H1 (cell line): ENCODE measurements around the gene PDCD10. TPM values are rescaled to one million over a fixed set of nuclear protein-coding genes. Genes with fewer than 3 reads are reported as not detected.

Experiments used
- CTCF ChIA-PET: fragments of 300-600 bp; sonication (Branson Sonifier 250); formaldehyde crosslinking; loops from one replicate; lab custom pipeline; 2021; ENCODE audit not compliant: partially characterized antibody; lab: Charles Lee
- POLR2A ChIA-PET: fragments of 300-600 bp; sonication (Branson Sonifier 250); formaldehyde crosslinking; loops from one replicate; lab custom pipeline; 2021; ENCODE audit warnings: inconsistent platforms; ENCODE audit not compliant: partially characterized antibody; lab: Charles Lee
- DNase-seq, 2 experiments: peaks; one replicate each; pipeline versions ENCODE4 v3.0.0 to v3.0.0-alpha.2; 2010 to 2022; ENCODE audit warnings: low spot score in 2 of 2, low read depth in 1 of 2, mixed read lengths in 1 of 2
- FAIRE-seq: peaks from 2 replicates; lab custom pipeline; 2011; peaks lifted over from hg19 to GRCh38; lab: Jason Lieb, UNC
- H2AFZ ChIP-seq: 2 replicates; pipeline ENCODE4 v1.8.1; 2012; ENCODE audit warnings: low read length, inconsistent platforms
- H2AK5ac ChIP-seq: 2 replicates; pipeline ENCODE4 v1.6.1; 2013; ENCODE audit warnings: low read depth, low read length
- H2BK120ac ChIP-seq: replicated peaks from 2 replicates; pipeline ENCODE3; 2013; ENCODE audit warnings: low read depth, low read length, inconsistent platforms
- H2BK12ac ChIP-seq: 2 replicates; pipeline ENCODE4 v1.6.1; 2013; ENCODE audit warnings: low read depth, low read length
- H2BK15ac ChIP-seq: 2 replicates; pipeline ENCODE4 v1.6.1; 2013; ENCODE audit warnings: low read length
- H2BK20ac ChIP-seq: 2 replicates; pipeline ENCODE4 v1.6.1; 2013; ENCODE audit warnings: low read length
- H2BK5ac ChIP-seq: 2 replicates; pipeline ENCODE4 v1.6.1; 2013; ENCODE audit warnings: low read depth, low read length
- H3K14ac ChIP-seq: 2 replicates; pipeline ENCODE4 v1.6.1; 2013; ENCODE audit warnings: inconsistent platforms; ENCODE audit not compliant: insufficient read length
- H3K18ac ChIP-seq: 2 replicates; pipeline ENCODE4 v1.6.1; 2013; ENCODE audit warnings: low read length; ENCODE audit errors: extremely low read depth
- H3K23ac ChIP-seq: 2 replicates; pipeline ENCODE4 v1.6.1; 2013; ENCODE audit warnings: inconsistent platforms; ENCODE audit not compliant: insufficient read length
- H3K23me2 ChIP-seq: 2 replicates; pipeline ENCODE4 v1.6.1; 2013; ENCODE audit warnings: low read depth, low read length
- H3K27ac ChIP-seq: 2 replicates; pipeline ENCODE4 v1.6.1; 2011; ENCODE audit warnings: low read depth, low read length, inconsistent platforms
- H3K27me3 ChIP-seq, 4 experiments: replicated peaks in 1 of 4; 1 replicate in 1 of 4; 2 replicates in 3 of 4; pipeline versions ENCODE4 v1.6.1 to v1.8.1; 2011 to 2013; ENCODE audit warnings: low read length in 3 of 4, mild to moderate bottlenecking in 3 of 4, inconsistent platforms in 2 of 4, mixed read lengths in 2 of 4, moderate library complexity in 1 of 4; ENCODE audit not compliant: control insufficient read depth in 3 of 4, insufficient read depth in 3 of 4; ENCODE audit errors: extremely low read depth in 1 of 4
- H3K36me3 ChIP-seq, 4 experiments: 2 replicates each; pipeline versions ENCODE4 v1.6.1 to v1.8.1; 2011 to 2013; ENCODE audit warnings: mild to moderate bottlenecking in 4 of 4, low read length in 3 of 4, moderate library complexity in 2 of 4, control low read depth in 1 of 4, inconsistent platforms in 1 of 4; ENCODE audit not compliant: insufficient read depth in 4 of 4, control insufficient read depth in 2 of 4
- H3K4ac ChIP-seq: replicated peaks from 2 replicates; pipeline ENCODE3; 2013; ENCODE audit warnings: low read length, low read depth, mixed read lengths, inconsistent platforms; ENCODE audit not compliant: insufficient read length
- H3K4me1 ChIP-seq, 4 experiments: replicated peaks in 1 of 4; 1 replicate in 1 of 4; 2 replicates in 3 of 4; pipeline versions ENCODE4 v1.6.1 to v1.8.1; 2011 to 2013; ENCODE audit warnings: low read length in 3 of 4, inconsistent platforms in 2 of 4, mixed read lengths in 1 of 4; ENCODE audit not compliant: insufficient read depth in 4 of 4, control insufficient read depth in 3 of 4
- H3K4me2 ChIP-seq, 2 experiments: 2 replicates each; pipeline versions ENCODE4 v1.6.1 to v1.8.1; 2011 to 2013; ENCODE audit warnings: low read depth in 2 of 2, low read length in 2 of 2, control low read depth in 1 of 2, inconsistent platforms in 1 of 2, mild to moderate bottlenecking in 1 of 2; ENCODE audit not compliant: insufficient read depth in 1 of 2
- H3K4me3 ChIP-seq, 4 experiments: fragments of 200-600, 300-600 bp in 1 of 4; sonication (generic), shearing (Covaris generic), sonication (Bioruptor Twin) in 1 of 4; 2 replicates each; pipeline versions ENCODE4 v1.5.1 to v1.8.1; 2011 to 2016; ENCODE audit warnings: low read length in 4 of 4, low read depth in 3 of 4, control low read depth in 2 of 4, inconsistent platforms in 2 of 4, mild to moderate bottlenecking in 2 of 4, mixed read lengths in 1 of 4, moderate library complexity in 1 of 4; ENCODE audit not compliant: insufficient read depth in 2 of 4; ENCODE audit errors: extremely low read depth in 1 of 4
- H3K56ac ChIP-seq: replicated peaks from 2 replicates; pipeline ENCODE3; 2013; ENCODE audit warnings: low read depth, mild to moderate bottlenecking, mixed read lengths, low read length, inconsistent platforms; ENCODE audit not compliant: insufficient read length
- H3K79me1 ChIP-seq: 2 replicates; pipeline ENCODE4 v1.6.1; 2013; ENCODE audit warnings: low read depth, low read length, control low read depth
- H3K79me2 ChIP-seq, 2 experiments: 2 replicates each; pipeline versions ENCODE4 v1.6.1 to v1.8.1; 2012 to 2013; ENCODE audit warnings: low read length in 2 of 2, mild to moderate bottlenecking in 2 of 2, inconsistent platforms in 1 of 2; ENCODE audit not compliant: insufficient read depth in 2 of 2, control insufficient read depth in 1 of 2
- H3K9ac ChIP-seq, 4 experiments: replicated peaks in 1 of 4; 1 replicate in 1 of 4; 2 replicates in 3 of 4; pipeline versions ENCODE4 v1.6.1 to v1.8.1; 2011 to 2013; ENCODE audit warnings: low read depth in 3 of 4, low read length in 3 of 4, control low read depth in 2 of 4, mild to moderate bottlenecking in 2 of 4, moderate library complexity in 2 of 4, inconsistent platforms in 1 of 4; ENCODE audit errors: extremely low read depth in 1 of 4
- H3K9me3 ChIP-seq, 2 experiments: 2 replicates each; pipeline versions ENCODE4 v1.6.1 to v1.8.1; 2012 to 2013; ENCODE audit warnings: mild to moderate bottlenecking in 2 of 2, moderate library complexity in 2 of 2, control low read depth in 1 of 2, inconsistent platforms in 1 of 2, low read depth in 1 of 2, low read length in 1 of 2, mixed read lengths in 1 of 2; ENCODE audit not compliant: insufficient read depth in 2 of 2
- H4K20me1 ChIP-seq, 2 experiments: replicated peaks in 1 of 2; 2 replicates each; pipeline versions ENCODE3 to v1.8.1; 2011 to 2013; ENCODE audit warnings: inconsistent platforms in 2 of 2, low read length in 2 of 2, mild to moderate bottlenecking in 1 of 2; ENCODE audit not compliant: insufficient read depth in 2 of 2, control insufficient read depth in 1 of 2
- H4K5ac ChIP-seq: 2 replicates; pipeline ENCODE4 v1.6.1; 2013; ENCODE audit warnings: low read length, low read depth, mixed read lengths, inconsistent platforms; ENCODE audit not compliant: insufficient read length
- H4K8ac ChIP-seq: 2 replicates; pipeline ENCODE4 v1.8.0; 2013; ENCODE audit warnings: mild to moderate bottlenecking, moderate library complexity, low read length, inconsistent platforms; ENCODE audit not compliant: insufficient read depth; ENCODE audit errors: extremely low read depth
- H4K91ac ChIP-seq: replicated peaks from 2 replicates; pipeline ENCODE3; 2013; ENCODE audit warnings: low read length, mixed read lengths, inconsistent platforms; ENCODE audit not compliant: insufficient read length
- KDM4A ChIP-seq: IDR thresholded peaks from one replicate; pipeline ENCODE4 v1.7.1; 2012; ENCODE audit warnings: low read depth, mild to moderate bottlenecking, moderate library complexity, low read length, inconsistent platforms; ENCODE audit not compliant: severe bottlenecking
- TAF7 ChIP-seq: optimal IDR thresholded peaks from 2 replicates; pipeline ENCODE3; 2011; ENCODE audit warnings: low read depth, mild to moderate bottlenecking, inconsistent platforms, low read length, moderate library complexity, borderline replicate concordance
- WGBS, 2 experiments: shearing (Covaris generic) in 1 of 2; methylation state at CpG; one replicate each; pipeline versions ENCODE4 v1.1.6 to v1.1.7; 2013 to 2015; ENCODE audit warnings: low lambda C conversion rate in 2 of 2, mixed read lengths in 2 of 2, inconsistent platforms in 1 of 2, low coverage in 1 of 2, missing lambda C conversion rate in 1 of 2; ENCODE audit not compliant: insufficient replicate concordance in 2 of 2, insufficient coverage in 1 of 2, insufficient read length in 1 of 2; ENCODE audit errors: extremely low coverage in 1 of 2, missing lambda C conversion rate in 1 of 2; 5-methylcytosine and 5-hydroxymethylcytosine counted together
- polyA plus RNA-seq, 7 experiments: library from polyadenylated mRNA; depleted of rRNA in 3 of 7; stranded (reverse) in 5 of 7; unstranded in 2 of 7; fragments of >200 nt in 5 of 7; fragments of 200-250 nt in 2 of 7; gene quantifications; 1 replicate in 5 of 7; 2 replicates in 1 of 7; 4 replicates in 1 of 7; pipeline versions ENCODE4 v1.2.1 to v1.2.3, GENCODE V29; 2011 to 2013; ENCODE audit warnings: missing spikeins in 2 of 7, mixed read lengths in 2 of 7
- total RNA-seq: library from RNA; stranded (reverse); fragmentation: NEBNext Ultra II Directional; extraction: Animal tissue kit (Norgen Biotek cat#: 25700); gene quantifications from 2 replicates; pipeline ENCODE4 v1.2.1, GENCODE V29; 2021

PDCD10 gene
- total and polyA plus RNA-seq, 2 of the 8 experiments (the other 6 are each of a cell fraction or from before 2014, with no cell fraction given): 52.0 to 76.6 TPM

DNA sequence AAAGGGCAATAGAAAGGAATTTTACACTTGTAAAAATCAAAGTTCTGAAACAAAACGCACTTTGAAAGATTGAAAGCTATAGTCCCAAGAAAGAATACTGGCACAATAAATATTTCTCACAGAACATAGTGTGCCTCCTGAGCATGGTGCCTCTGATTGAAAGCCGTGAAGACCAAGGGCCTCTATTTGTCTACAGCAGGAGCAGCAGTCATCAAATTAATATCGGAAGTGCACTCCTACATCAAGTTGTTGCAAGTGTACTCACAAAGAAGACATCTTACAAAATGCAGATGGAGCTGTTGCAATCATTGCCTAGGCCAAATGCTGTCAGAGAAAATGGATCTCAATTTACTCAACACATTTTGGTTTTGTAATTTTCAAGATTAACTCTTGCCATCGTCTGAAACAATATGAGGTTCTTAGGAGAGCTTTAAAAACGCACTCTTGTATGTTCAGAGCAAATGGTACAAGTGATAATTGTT lies 71.7 kb downstream of the PDCD10 start:
- H2BK12ac ChIP-seq: no peak overlapping the region
- H3K9me3 ChIP-seq: no peaks in the 10 kb centered on the region
- H2AK5ac ChIP-seq: no peak overlapping the region
- WGBS, 2 experiments: 91% methylated on average over 5 of the region's 5 CpGs; no CpG with 5 or more reads in 1 of the 2 experiments
- H3K27ac ChIP-seq: no peak overlapping the region
- no peak overlapping the region for H3K4ac ChIP-seq
- H2BK20ac ChIP-seq: no peak overlapping the region
- no peak overlapping the region for H3K18ac ChIP-seq
- no peaks in the 10 kb centered on the region for H3K79me1 ChIP-seq
- no peaks in the 10 kb centered on the region for H4K20me1 ChIP-seq
- H2BK120ac ChIP-seq: no peak overlapping the region
- no peak overlapping the region for H2AFZ ChIP-seq
- H3K4me2 ChIP-seq: no peak overlapping the region
- POLR2A ChIA-PET: interaction anchor here (1.1 kb wide), 1 partner anchor 9 kb away, joined by 3 read pairs; no protein-coding TSS in a partner anchor
- H3K14ac ChIP-seq: no peak overlapping the region
- no peak overlapping the region for H2BK15ac ChIP-seq
- H3K23ac ChIP-seq: no peak overlapping the region
- CTCF ChIA-PET: no interaction called here
- H4K8ac ChIP-seq: no peak overlapping the region
- no peak for FAIRE-seq
- peaks cover 0 to under 1% (median 0%) of the 10 kb centered on the region in 4 experiments; a peak in 1 of 7 replicates for H3K4me1 ChIP-seq
- H3K4me3 ChIP-seq: no peak overlapping the region
- H4K91ac ChIP-seq: no peak overlapping the region
- TF ChIP-seq TAF7: no peak
- no peak for TF ChIP-seq KDM4A
- H3K9ac ChIP-seq: no peak overlapping the region
- no peaks in the 10 kb centered on the region for H3K27me3 ChIP-seq
- no peaks in the 10 kb centered on the region for H3K36me3 ChIP-seq
- H3K56ac ChIP-seq: no peak overlapping the region
- H3K23me2 ChIP-seq: no peaks in the 10 kb centered on the region
- H2BK5ac ChIP-seq: no peak overlapping the region
- H4K5ac ChIP-seq: no peak overlapping the region
- no peak for DNase-seq
- no peaks in the 10 kb centered on the region for H3K79me2 ChIP-seq
